HG02885 (cell line): Measurements from ENCODE around the gene SLC39A7.
"Not testable (repeated sequence)": the region's sequence is repeated elsewhere in the genome, so short reads cannot be mapped to it uniquely, and the experiment has no call there.

Experiments
- ATAC-seq: cut with Tn5 transposase; IDR thresholded peaks from one replicate; pipeline ENCODE4 v1.9.1; 2021; ENCODE audit warnings: mild to moderate bottlenecking; ENCODE audit not compliant: unreplicated experiment, poor library complexity

SLC39A7 gene

GRCh38 chr6:33217246-33217645 lies 16.6 kb downstream of the SLC39A7 start:
- no peak for ATAC-seq

GRCh38 chr6:33217681-33218080 lies 17.0 kb downstream of the SLC39A7 start:
- ATAC-seq, result no peak

GRCh38 chr6:33226503-33227120 lies 25.9 kb downstream of the SLC39A7 start:
- ATAC-seq, result not testable (repeated sequence)

GRCh38 chr6:33235221-33235634 lies 34.6 kb downstream of the SLC39A7 start:
- no peak for ATAC-seq

GRCh38 chr6:33236328-33236727 lies 35.7 kb downstream of the SLC39A7 start:
- no peak for ATAC-seq

- ATAC-seq, result no peak
Observed at GRCh38 chr6:33236852-33237251, 36.2 kb downstream of the SLC39A7 start.

GRCh38 chr6:33237741-33238140 lies 37.1 kb downstream of the SLC39A7 start:
- ATAC-seq, result no peak

GRCh38 chr6:33241968-33242367 lies 41.3 kb downstream of the SLC39A7 start:
- ATAC-seq, result no peak

GRCh38 chr6:33243476-33243875 lies 42.8 kb downstream of the SLC39A7 start:
- no peak for ATAC-seq

- no peak for ATAC-seq
Observed at GRCh38 chr6:33247977-33248642, 47.4 kb downstream of the SLC39A7 start.

GRCh38 chr6:33248643-33248931 lies 47.9 kb downstream of the SLC39A7 start:
- no peak for ATAC-seq

- ATAC-seq, result peak; percentile 90
Observed at GRCh38 chr6:33248932-33249731, 48.5 kb downstream of the SLC39A7 start.

GRCh38 chr6:33249732-33250630 lies 49.3 kb downstream of the SLC39A7 start:
- no peak for ATAC-seq

GRCh38 chr6:33250731-33251130 lies 50.1 kb downstream of the SLC39A7 start:
- ATAC-seq, result no peak

- ATAC-seq, result no peak
Observed at GRCh38 chr6:33251395-33252012, 50.8 kb downstream of the SLC39A7 start.

GRCh38 chr6:33252759-33253158 lies 52.1 kb downstream of the SLC39A7 start:
- ATAC-seq, result no peak
